Right lung (tissue), 5 donors: ENCODE measurements around the gene PRXL2B. TPM values are rescaled to one million over a fixed set of nuclear protein-coding genes. Genes with fewer than 3 reads are reported as not detected.

Experiments
- DNase-seq, 2 donors: peaks; one replicate each; pipeline ENCODE4 v3.0.0-alpha.2; 2013
- polyA plus RNA-seq, 5 donors: library from polyadenylated mRNA; unstranded; fragments of 120-200 nt; gene quantifications; one replicate each; pipeline versions ENCODE4 v1.2.1 to v1.2.3, GENCODE V29; 2013; ENCODE audit warnings: inconsistent platforms in 1 of 5, low replicate concordance in 1 of 5; ENCODE audit not compliant: insufficient read length in 5 of 5, insufficient read depth in 1 of 5

Gene PRXL2B
- polyA plus RNA-seq, 5 donors, result 30.1 to 68.6 (median 43.5) TPM

GRCh38 chr1:2596530-2597333 lies 10.2 kb downstream of the PRXL2B start:
- no peak for DNase-seq

- DNase-seq, result no peak
Measured at GRCh38 chr1:2597441-2598328, 11.1 kb downstream of the PRXL2B start.

DNA sequence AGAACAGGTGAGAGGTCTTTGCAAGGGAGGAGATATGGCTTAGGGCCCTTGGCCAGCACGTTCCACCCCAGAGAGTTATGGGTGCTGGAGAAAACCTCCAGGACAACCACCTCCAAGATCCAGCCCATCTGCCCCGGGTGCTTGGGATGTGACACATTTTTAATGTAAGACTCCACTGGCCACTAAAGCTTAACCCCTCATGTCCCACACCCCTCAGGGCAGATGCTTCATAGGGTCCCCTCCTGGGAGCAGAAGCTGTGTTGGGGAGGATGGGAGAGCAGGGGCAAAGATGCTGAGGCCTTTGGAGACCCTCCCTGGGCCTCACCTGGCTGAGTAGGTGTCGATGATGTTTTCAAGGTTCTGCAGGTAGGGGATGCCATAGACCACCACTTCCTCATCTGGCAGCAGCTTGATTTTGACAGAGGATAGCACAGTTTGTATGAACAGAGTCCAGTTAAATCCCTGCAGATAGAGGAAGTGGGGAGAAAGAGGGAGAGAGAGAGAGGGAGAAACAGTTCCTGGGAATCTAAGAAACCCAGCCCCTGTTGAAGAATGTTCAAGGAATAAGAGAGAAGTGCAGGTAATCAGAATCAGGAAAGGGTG lies 11.9 kb downstream of the PRXL2B start:
- no peak for DNase-seq

DNA sequence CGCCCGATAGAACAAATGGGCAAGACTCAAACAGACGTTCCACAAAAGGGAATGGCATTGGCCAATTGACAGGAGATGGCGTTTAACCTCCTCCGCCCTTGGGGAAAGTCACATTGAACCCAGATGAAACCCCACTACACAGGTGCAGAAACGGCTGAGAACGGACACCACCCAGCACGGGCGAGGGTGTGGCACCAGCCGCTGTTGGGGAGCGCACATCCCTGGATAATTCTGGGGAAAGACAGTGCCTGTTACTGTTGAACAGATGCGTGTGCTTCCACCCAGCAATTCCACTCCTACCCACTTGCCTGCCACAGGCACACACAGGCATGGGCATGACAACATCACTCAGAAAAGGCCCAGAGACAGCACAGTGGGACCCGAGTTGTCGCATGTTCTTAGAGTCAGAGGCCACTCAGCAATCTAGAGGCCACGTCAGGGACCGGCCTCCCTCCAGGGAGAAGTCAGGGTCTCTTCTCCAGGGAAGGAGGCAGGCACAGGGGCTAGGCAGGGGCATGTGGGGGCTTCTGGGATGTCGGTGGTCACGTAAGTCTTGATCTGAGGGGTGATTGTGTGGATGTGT lies 15.2 kb downstream of the PRXL2B start:
- DNase-seq, result no peak

DNA sequence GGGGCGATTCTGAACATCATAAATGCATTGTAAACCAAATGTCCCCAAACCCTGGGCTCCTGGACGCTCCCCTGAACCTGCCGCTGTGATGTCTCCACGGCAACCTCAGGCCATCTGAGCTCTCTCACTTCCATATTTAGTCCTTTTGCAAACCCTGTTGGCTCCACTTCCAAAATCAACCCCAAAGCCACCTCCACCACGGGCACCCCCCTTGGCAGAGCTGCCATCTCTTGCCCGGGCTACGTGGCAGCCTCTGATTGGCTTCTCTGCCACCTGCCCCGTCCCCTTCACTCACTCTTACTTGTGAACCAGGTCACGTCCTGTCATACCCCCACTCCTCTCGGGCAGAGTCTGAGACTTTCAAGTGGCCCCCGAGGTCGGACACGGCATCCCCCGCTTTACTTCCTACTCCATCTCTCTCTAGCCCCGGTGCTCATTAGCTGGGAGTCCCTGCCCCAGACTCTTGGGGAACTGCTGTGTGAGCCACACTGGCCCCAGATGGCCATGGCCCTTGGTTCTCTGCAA lies 15.8 kb downstream of the PRXL2B start:
- DNase-seq, result no peak

DNA sequence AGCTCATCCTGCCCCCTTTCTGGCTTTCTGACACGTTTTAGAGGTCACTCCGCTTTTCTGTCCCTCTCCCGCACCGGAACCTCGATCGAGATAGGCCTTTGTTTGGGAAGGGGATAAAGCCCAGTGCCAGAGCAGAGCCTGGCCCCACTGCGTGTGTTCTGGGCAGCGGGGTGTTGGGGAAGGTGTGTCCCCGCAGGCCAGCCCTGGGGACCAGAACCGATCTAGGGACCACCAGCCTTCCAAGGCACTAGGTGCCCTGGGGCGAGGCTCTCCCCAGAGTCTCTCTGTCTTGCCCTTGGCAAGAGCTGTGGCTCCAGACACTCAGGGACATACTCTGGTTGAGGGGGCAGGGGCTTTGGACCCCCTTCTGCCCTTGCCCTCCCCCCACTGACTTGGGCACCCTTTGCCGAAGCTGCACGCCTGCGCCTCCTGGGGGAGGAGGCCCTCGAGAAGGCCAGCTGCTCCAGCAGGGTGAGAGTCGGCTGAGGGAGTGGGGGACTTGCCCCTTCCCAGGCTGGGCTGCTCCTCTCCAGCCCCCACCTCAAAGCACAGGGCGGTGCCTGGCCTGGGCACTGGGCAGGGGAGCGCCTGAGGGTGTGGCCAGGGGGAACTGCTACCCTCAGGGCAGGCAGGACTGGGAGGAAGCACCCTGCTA lies 16.4 kb downstream of the PRXL2B start:
- no peak for DNase-seq

DNA sequence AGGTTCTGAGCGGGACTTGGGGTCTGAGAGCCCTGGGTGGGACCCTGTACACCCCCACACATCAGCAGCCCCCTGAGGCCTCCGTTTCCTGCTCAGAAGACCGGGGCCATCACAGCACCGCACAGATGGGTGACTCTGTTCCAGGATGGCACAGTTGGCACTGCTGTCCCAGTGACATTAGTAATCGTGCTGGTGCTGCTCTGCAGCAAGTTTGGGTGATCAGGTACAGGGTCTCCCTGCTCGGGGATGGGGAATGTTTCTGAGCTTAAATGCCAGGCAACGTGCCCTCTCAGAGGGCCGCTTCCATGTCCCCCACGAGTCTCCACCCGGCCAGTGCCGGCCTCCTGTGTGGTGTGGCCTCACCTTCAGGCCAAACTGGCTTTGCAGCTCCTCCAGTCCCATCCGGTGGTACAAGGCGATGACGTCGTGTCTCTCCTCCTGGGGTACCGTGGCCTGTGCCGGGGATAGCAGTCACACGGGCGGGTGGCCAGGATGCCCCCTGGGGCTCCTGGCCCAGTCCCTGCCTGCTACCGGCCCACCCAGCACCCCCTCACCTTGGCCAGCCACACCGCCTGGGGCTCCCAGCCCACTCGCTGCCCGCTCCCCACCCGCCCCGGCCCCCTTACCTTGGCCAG lies 17.1 kb downstream of the PRXL2B start:
- no peak for DNase-seq

- no peak for DNase-seq
Measured at GRCh38 chr1:2604156-2604843, 17.7 kb downstream of the PRXL2B start.

DNA sequence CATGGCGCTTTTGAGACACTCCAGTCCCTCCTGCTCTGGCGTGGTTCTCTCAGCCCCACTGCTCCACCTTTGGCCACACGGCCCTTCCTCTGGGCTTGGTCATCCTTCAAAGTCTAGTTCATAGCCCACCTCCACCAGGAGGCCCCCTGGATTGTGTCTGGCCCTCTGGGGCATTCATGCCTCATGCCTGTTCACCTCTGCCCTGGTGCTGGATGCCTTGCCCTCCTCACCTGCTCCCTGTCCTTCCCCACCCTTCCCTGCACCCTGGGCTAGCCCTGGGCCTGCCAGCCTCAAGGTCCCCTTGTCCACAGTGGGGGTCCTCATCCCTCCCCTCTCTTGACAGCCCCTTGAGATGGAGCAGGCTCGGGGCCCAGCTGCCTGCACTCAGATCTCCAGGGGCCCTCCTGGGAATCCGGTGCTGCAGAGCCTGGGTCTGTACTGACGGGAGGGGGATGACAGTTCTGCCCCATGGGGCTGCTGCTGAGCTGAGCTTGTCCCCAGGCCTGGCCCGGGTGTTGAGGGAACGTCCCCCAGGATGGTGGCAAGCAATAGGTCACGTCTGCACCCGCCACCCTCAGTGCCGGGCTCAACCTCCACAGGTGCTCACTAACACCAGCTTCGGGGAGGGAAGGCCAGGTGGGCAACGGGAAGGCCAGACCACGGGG lies 18.4 kb downstream of the PRXL2B start:
- DNase-seq, result no peak

DNA sequence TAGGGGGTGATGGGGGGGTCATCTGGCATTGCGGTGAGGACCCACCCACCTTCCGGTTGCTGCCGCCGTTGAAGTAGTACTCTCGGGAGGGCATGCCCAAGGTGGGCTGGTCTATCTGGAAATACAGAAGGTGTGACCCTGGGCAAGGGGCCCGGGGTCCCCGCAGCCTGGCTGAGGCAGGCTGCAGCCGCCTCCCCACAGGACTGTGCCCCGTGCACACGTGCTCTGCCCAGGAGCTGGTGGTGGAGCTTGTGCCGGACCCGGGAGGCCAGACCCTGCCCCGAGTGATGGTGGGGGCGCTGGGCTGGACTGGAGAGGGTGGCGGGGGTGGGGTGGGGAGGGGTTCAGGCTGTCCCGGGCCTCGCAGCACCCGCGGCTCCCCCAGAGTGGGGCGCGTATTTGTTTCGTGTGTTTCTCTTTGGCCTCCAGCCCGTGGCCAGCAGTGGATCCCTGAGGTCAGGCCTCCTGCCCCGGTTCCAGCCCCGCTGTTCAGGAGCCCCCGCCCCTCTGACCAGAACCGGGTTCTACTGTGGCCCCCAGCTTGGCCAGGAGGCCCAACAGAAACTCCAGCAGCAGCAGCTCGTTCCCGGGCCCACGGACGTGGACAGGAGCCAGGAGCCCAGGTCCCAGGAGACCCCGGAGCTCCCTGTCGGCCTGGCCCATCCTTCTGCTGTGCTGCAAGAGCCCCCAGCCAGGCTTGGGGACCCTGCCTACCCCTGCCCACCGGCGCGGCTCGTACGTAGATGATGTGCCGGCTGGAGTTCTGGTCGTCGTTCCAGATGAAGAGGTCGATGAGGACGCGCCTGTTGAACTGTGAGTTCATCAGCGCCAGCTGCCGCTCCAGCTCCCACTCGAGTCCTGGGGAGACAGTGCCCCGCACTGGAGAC lies 19.2 kb downstream of the PRXL2B start:
- DNase-seq, result no peak

GRCh38 chr1:2606396-2606880 lies 19.9 kb downstream of the PRXL2B start:
- no peak for DNase-seq

DNA sequence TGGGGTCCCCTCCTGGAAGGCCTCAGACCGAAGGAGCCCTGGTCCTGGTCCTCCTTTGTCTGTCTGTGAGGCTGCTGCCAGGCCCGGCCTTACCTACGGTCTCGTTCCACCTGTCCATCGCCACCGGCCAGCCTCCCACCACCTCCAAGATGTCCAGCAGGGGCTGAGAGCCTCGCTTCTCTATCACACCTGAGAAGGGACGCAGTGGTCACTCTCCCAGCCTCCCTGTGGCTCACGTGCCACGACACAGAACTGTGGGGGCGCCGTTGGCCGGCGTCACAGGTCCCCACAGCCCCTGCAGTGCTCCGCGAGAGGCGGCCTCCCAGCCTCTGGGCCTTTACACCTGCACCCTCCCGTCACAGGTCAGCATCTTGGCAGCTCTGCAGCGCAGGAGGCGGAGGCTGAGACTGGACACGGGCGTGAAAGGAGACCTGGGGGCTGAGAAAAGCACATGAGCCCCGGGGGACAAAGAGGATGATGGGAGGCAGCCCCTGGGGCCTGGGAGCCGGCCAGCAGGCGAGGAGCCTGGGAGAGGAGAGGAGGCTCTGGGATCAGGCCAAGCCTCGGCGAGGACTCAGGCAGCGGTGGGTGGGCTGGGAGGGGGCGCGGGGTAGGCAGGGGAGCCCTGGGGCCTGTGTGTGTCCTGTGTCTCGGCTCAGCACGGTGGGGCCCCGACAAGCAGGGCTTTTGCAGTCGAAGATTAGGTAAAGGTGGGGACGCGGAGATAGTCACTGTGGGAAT lies 20.5 kb downstream of the PRXL2B start:
- DNase-seq, result peak; percentile 40 to 66

DNA sequence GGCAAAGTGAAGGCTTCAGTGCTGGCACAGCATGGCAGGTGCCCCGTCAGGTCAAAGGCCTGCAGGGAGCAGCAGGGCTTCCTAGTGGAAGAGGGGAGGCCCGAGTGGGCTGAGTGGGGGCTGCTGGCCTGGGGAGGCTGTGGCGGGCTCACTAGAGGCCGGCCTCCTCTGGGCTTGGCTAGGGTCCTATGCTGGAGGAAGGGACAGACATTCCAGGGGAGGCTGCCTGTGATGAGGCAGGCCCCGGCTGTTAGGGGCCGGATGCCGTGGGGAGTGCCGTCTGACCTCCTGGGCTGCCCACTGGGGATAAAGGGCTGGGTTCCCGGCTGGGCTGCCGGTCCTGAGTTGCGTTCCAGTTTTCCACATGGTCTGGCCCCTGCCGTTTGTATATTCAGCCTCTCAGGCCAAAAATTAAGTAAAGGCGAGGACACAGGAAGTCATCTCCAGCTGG lies 21.1 kb downstream of the PRXL2B start:
- peak; percentile 81 to 83 for DNase-seq

DNA sequence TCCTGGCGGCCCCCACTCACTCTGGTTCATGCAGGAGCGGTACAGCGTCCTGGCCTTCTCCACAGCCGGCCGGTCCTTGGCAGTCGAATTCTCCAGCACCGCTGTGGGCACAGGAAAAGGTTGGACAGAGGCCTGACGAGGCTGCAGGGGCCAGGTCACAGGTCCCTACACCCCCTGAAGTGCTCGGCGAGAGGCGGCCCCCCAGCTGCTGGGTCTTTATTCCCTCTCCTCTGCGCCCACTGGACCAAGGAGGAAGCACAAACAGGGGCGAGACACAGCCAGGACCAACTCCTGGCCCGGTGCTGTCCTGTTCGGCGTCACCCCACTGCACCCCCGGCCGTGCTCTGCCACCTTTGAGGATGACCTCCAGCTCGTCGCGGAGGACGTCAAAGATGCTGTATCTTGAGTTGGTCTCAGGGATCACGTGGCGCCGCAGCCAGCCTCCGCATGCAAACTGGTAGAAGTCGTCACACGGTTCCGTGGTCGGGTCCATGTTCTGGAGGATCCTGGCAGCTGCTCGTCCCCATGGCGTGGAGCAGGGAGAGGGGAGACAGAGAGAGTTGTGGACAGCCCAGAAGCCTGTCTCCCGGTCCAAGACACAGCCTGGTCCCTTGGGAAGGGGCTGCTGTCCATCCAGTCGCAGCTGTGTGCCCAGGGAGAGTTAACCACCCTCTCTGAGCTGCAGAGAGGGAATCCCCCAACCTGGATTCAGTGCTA lies 22.9 kb downstream of the PRXL2B start:
- no peak for DNase-seq

- no peak for DNase-seq
Measured at GRCh38 chr1:2610036-2610959, 23.7 kb downstream of the PRXL2B start.
